ENCODE data around the gene ANO6.

DNA sequence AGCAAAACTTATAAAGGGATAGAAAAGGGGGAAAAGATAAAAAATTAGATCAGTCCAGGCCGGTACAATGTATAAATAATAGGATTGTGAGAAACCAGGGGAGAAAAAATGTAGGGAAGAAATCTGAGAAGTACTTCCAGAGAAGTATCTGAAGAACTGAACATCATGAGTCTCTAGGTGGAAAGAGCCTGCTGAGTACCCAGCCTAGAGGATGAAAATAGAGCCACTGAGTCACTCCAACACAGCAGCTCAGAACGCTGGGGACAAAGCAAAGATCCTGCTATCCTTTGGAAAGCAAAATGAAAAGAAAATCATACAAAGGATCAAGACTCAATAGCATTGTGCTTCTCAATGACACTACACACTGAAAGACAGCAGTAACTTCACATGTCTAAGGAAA is 138.0 kb downstream of the ANO6 start:
- TF ChIP-seq CTCF (IDR thresholded peaks at IDR 0.05) (no peak), POLR2A (IDR thresholded peaks at IDR 0.05) (no peak), EP300 (IDR thresholded peaks at IDR 0.05; ENCODE audit: low read depth) (no peak)
